HG03520 (cell line): ENCODE data around the gene PER2.
A peak's percentile ranks its signal among the peaks of the same experiment; 100 is the strongest.

Experiments used
- ATAC-seq: cut with Tn5 transposase; IDR thresholded peaks from one replicate; pipeline ENCODE4 v1.9.1; 2021; ENCODE audit warnings: mild to moderate bottlenecking, moderate library complexity; ENCODE audit not compliant: unreplicated experiment

PER2 gene

GRCh38 chr2:238267884-238268680 is 20.3 kb downstream of the PER2 start:
- ATAC-seq, result no peak

GRCh38 chr2:238267341-238267710 is 21.1 kb downstream of the PER2 start:
- no peak for ATAC-seq

- no peak for ATAC-seq
Observed at GRCh38 chr2:238265605-238266004, 22.8 kb downstream of the PER2 start.

GRCh38 chr2:238264072-238264460 is 24.3 kb downstream of the PER2 start:
- ATAC-seq, result no peak

GRCh38 chr2:238263204-238264071 is 25.0 kb downstream of the PER2 start:
- peak; percentile 51 for ATAC-seq

- no peak for ATAC-seq
Observed at GRCh38 chr2:238262496-238263122, 25.8 kb downstream of the PER2 start.

- no peak for ATAC-seq
Observed at GRCh38 chr2:238261718-238262375, 26.6 kb downstream of the PER2 start.

- ATAC-seq, result no peak
Observed at GRCh38 chr2:238260883-238261282, 27.5 kb downstream of the PER2 start.

GRCh38 chr2:238259061-238260020 is 29.1 kb downstream of the PER2 start:
- ATAC-seq, result no peak

- no peak for ATAC-seq
Observed at GRCh38 chr2:238257786-238258700, 30.4 kb downstream of the PER2 start.

GRCh38 chr2:238256594-238257104 is 31.8 kb downstream of the PER2 start:
- no peak for ATAC-seq

- ATAC-seq, result no peak
Observed at GRCh38 chr2:238256111-238256510, 32.3 kb downstream of the PER2 start.

- ATAC-seq, result no peak
Observed at GRCh38 chr2:238255636-238256035, 32.8 kb downstream of the PER2 start.

- ATAC-seq, result no peak
Observed at GRCh38 chr2:238255151-238255551, 33.3 kb downstream of the PER2 start.

GRCh38 chr2:238254095-238254723 is 34.2 kb downstream of the PER2 start:
- ATAC-seq, result no peak

- no peak for ATAC-seq
Observed at GRCh38 chr2:238252766-238253630, 35.4 kb downstream of the PER2 start.

GRCh38 chr2:238251986-238252385 is 36.4 kb downstream of the PER2 start:
- no peak for ATAC-seq
